ENCODE data around the gene LGALS3BP. TPM values are rescaled to one million over a fixed set of nuclear protein-coding genes. Genes with fewer than 3 reads are reported as not detected.
"Not testable (repeated sequence)": the region's sequence is repeated elsewhere in the genome, so short reads cannot be mapped to it uniquely, and the experiment has no call there.

Gene LGALS3BP
- total RNA-seq, 1 experiment from 2014 or later: 389 TPM

GRCh38 chr17:79022507-79022991 is 42.8 kb upstream of the LGALS3BP start:
- RAD21 ChIA-PET (ENCODE audit: low non-redundant PET in 1 of 2, low total read pairs in 2 of 2, uncharacterized antibody in 2 of 2, unreplicated experiment in 2 of 2): no interaction called here
- intact Hi-C loops (cut with micrococcal nuclease): no loop called here
- Histone ChIP-seq H3K9me2 (ENCODE audit: insufficient read depth) (no peaks in the 10 kb centered on the region), H3K27ac (ENCODE audit: low read depth, low read length) (no peak overlapping the region), H3K27me3 (ENCODE audit: insufficient read depth, low read length) (no peaks in the 10 kb centered on the region), H4K20me1 (ENCODE audit: insufficient read depth) (no peaks in the 10 kb centered on the region), H3K36me3 (ENCODE audit: control insufficient read depth in 1 of 2, insufficient read depth in 2 of 2, low read length in 2 of 2) (no peaks in the 10 kb centered on the region), H3K4me2 (ENCODE audit: low read length) (no peak overlapping the region), H3K4me3 (replicated peaks in 1 of 2; ENCODE audit: low read depth in 1 of 2, low read length in 2 of 2) (no peak overlapping the region), H3K4me1 (ENCODE audit: control insufficient read depth in 1 of 2, insufficient read depth in 2 of 2, low read length in 2 of 2) (peaks cover 29 to 44% of the 10 kb centered on the region in 2 experiments), H3K9ac (ENCODE audit: low read length) (no peak overlapping the region), H2AFZ (ENCODE audit: low read depth, low read length, poor library complexity, severe bottlenecking) (no peak overlapping the region), H3K9me3 (ENCODE audit: control insufficient read depth in 1 of 2, insufficient read depth in 1 of 2, low read depth in 1 of 2, low read length in 2 of 2) (no peaks in the 10 kb centered on the region), H3K79me2 (ENCODE audit: insufficient read depth, low read length) (no peaks in the 10 kb centered on the region)
- no TSS peak for BruUV-seq (replicated peaks)
- CTCF ChIA-PET: interaction anchor here (0.9 to 3.8 kb wide), 4 partner anchors 13 to 369 kb away, joined by 3 to 23 read pairs (median 10); partner anchors contain the start of gene CANT1
- ATAC-seq (no peak), DNase-seq (ENCODE audit: low read depth, low spot score) (no peak)
- POLR2A ChIA-PET: no interaction called here
- TF ChIP-seq YY1 (IDR thresholded peaks at IDR 0.05; ENCODE audit: extremely low read depth, insufficient replicate concordance, low read depth, low read length) (no peak), JUND (IDR thresholded peaks at IDR 0.05) (no peak), SIN3A (IDR thresholded peaks at IDR 0.05; ENCODE audit: low read depth) (no peak), REST (IDR thresholded peaks at IDR 0.05; ENCODE audit: low read depth) (no peak), EZH2phosphoT487 (IDR thresholded peaks at IDR 0.05; ENCODE audit: borderline replicate concordance) (no peak), RAD21 (IDR thresholded peaks at IDR 0.05; ENCODE audit: low read depth) (no peak), ATF3 (IDR thresholded peaks at IDR 0.05) (no peak), SRF (IDR thresholded peaks at IDR 0.05; ENCODE audit: low read depth) (no peak), SP1 (IDR thresholded peaks at IDR 0.05; ENCODE audit: low read depth) (no peak)

- DNase-seq (ENCODE audit: low read depth, low spot score); H3K79me2 ChIP-seq (ENCODE audit: insufficient read depth, low read length); H3K9me2 ChIP-seq (ENCODE audit: insufficient read depth); RAD21 ChIA-PET (ENCODE audit: low non-redundant PET in 1 of 2, low total read pairs in 2 of 2, uncharacterized antibody in 2 of 2, unreplicated experiment in 2 of 2); H2AFZ ChIP-seq (ENCODE audit: low read depth, low read length, poor library complexity, severe bottlenecking); H3K27ac ChIP-seq (ENCODE audit: low read depth, low read length); H3K36me3 ChIP-seq (ENCODE audit: control insufficient read depth in 1 of 2, insufficient read depth in 2 of 2, low read length in 2 of 2); ATAC-seq; H4K20me1 ChIP-seq (ENCODE audit: insufficient read depth); H3K4me3 ChIP-seq (replicated peaks in 1 of 2; ENCODE audit: low read depth in 1 of 2, low read length in 2 of 2); intact Hi-C loops (cut with micrococcal nuclease); H3K27me3 ChIP-seq (ENCODE audit: insufficient read depth, low read length); POLR2A ChIA-PET; BruUV-seq (replicated peaks); H3K4me2 ChIP-seq (ENCODE audit: low read length); H3K9me3 ChIP-seq (ENCODE audit: control insufficient read depth in 1 of 2, insufficient read depth in 1 of 2, low read depth in 1 of 2, low read length in 2 of 2); H3K9ac ChIP-seq (ENCODE audit: low read length): not testable (repeated sequence)
- CTCF ChIA-PET: interaction anchor here (0.5 to 3.8 kb wide), 5 partner anchors 12 to 370 kb away, joined by 3 to 23 read pairs (median 4); partner anchors contain the start of gene CANT1
- peaks cover 23 to 44% of the 10 kb centered on the region in 2 experiments for H3K4me1 ChIP-seq (ENCODE audit: control insufficient read depth in 1 of 2, insufficient read depth in 2 of 2, low read length in 2 of 2)
Observed at GRCh38 chr17:79021929-79022328, 42.2 kb upstream of the LGALS3BP start.
